ENCODE measurements around the gene MACF1.

The MACF1 gene

DNA sequence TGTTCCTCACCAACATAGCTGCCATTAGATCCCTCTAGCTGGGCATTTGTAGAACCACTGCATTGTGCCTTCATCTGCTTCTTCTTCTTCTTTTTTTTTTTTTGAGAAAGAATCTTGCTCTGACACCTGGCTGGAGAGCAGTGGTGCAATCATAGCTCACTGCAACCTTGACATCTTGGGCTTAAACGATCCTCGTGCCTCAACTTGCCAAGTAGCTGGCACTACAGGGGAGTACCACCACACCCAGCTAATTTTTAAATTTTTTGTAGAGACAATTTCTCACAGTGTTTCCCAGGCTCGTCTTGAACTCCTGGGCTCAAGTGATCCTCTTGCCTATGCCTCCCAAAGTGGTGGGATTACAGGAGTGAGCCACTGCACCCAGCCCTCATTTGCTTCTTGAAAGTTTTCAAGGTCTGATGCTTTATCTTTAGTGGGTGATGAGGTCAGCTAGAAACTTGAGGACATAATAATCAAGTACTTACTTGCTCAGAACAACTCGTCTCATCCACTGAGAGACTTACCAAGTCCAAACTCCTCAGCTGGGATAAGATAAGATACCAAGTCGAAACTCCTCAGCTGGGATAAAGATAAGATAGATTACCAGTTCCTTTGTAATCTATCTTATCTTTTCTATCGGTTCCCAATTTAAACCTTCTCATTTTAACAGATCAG, 71.5 kb downstream of the MACF1 start:
- no peaks in the 10 kb centered on the region for H3K27me3 Mint-ChIP-seq
- no peak overlapping the region for H3K27ac Mint-ChIP-seq
- no peak overlapping the region for H3K4me3 Mint-ChIP-seq
- no peaks in the 10 kb centered on the region for H3K9me3 Mint-ChIP-seq
- H3K4me1 Mint-ChIP-seq (ENCODE audit: low read depth): peaks cover 58% of the 10 kb centered on the region
- peaks cover 7% of the 10 kb centered on the region for H3K36me3 Mint-ChIP-seq (ENCODE audit: low read depth)

- Mint-ChIP-seq H3K36me3 (ENCODE audit: low read depth) (peaks cover 15% of the 10 kb centered on the region), H3K9me3 (no peaks in the 10 kb centered on the region), H3K4me3 (no peak overlapping the region), H3K27me3 (no peaks in the 10 kb centered on the region), H3K4me1 (ENCODE audit: low read depth) (peaks cover 39% of the 10 kb centered on the region), H3K27ac (peak overlapping the region; percentile 68)
Measured at GRCh38 chr1:39277879-39278278, 73.4 kb downstream of the MACF1 start.

- Mint-ChIP-seq H3K27me3 (no peaks in the 10 kb centered on the region), H3K36me3 (ENCODE audit: low read depth) (peaks cover 56% of the 10 kb centered on the region), H3K27ac (peak overlapping the region; percentile 2), H3K4me3 (no peak overlapping the region), H3K4me1 (ENCODE audit: low read depth) (peaks cover 19% of the 10 kb centered on the region), H3K9me3 (no peaks in the 10 kb centered on the region)
Measured at GRCh38 chr1:39282537-39283216, 78.2 kb downstream of the MACF1 start.

DNA sequence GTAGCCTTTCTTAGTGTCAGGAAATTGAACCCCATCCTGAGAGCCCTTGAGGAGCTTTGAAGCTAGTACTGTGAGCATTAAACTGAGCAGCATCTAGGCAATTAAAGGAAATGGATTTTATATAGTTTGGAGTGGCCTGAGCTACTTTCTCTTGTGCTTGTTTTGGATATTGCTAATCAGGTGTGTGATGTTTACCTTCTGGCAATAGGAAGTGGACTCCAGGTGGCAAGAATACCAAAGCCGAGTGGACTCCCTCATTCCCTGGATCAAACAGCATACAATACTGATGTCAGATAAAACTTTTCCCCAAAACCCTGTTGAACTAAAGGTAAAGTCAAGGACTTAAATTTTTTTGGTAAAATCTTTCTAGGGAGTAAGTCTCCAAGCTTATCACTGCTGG, 79.4 kb downstream of the MACF1 start:
- H3K4me1 Mint-ChIP-seq (ENCODE audit: low read depth): peaks cover 7% of the 10 kb centered on the region
- peaks cover 58% of the 10 kb centered on the region for H3K36me3 Mint-ChIP-seq (ENCODE audit: low read depth)
- H3K4me3 Mint-ChIP-seq: no peak overlapping the region
- peak overlapping the region; percentile 24 for H3K27ac Mint-ChIP-seq
- no peaks in the 10 kb centered on the region for H3K9me3 Mint-ChIP-seq
- no peaks in the 10 kb centered on the region for H3K27me3 Mint-ChIP-seq

DNA sequence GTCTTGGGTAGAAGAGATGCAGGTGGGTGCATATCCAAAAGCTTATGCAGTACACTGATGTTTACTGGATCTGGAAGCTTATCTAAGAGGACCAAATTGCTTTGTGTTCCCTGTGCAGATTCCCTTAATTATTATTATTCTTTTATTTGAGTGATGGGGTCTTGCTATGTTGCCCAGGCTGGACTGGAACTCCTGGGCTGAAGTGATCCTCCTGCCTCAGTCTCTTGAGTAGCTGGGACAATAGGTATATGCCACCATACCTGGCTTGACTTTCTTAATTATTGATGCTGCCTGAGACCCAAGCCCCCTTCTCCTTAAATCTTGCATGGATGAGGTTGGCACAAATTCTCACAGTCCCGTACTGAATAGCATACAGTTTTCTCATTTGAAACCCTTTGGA, 83.0 kb downstream of the MACF1 start:
- Mint-ChIP-seq H3K4me1 (ENCODE audit: low read depth) (no peaks in the 10 kb centered on the region), H3K27me3 (no peaks in the 10 kb centered on the region), H3K36me3 (ENCODE audit: low read depth) (peaks cover 76% of the 10 kb centered on the region), H3K4me3 (no peak overlapping the region), H3K27ac (no peak overlapping the region), H3K9me3 (no peaks in the 10 kb centered on the region)

- no peaks in the 10 kb centered on the region for H3K4me1 Mint-ChIP-seq (ENCODE audit: low read depth)
- H3K27me3 Mint-ChIP-seq: no peaks in the 10 kb centered on the region
- H3K36me3 Mint-ChIP-seq (ENCODE audit: low read depth): peaks cover 73% of the 10 kb centered on the region
- H3K9me3 Mint-ChIP-seq: no peaks in the 10 kb centered on the region
- no peak overlapping the region for H3K4me3 Mint-ChIP-seq
- no peak overlapping the region for H3K27ac Mint-ChIP-seq
Measured at GRCh38 chr1:39288735-39289465, 84.4 kb downstream of the MACF1 start.

GRCh38 chr1:39292401-39292800, 87.9 kb downstream of the MACF1 start:
- peaks cover 71% of the 10 kb centered on the region for H3K36me3 Mint-ChIP-seq (ENCODE audit: low read depth)
- H3K9me3 Mint-ChIP-seq: no peaks in the 10 kb centered on the region
- no peak overlapping the region for H3K27ac Mint-ChIP-seq
- H3K27me3 Mint-ChIP-seq: no peaks in the 10 kb centered on the region
- no peak overlapping the region for H3K4me3 Mint-ChIP-seq
- no peaks in the 10 kb centered on the region for H3K4me1 Mint-ChIP-seq (ENCODE audit: low read depth)

DNA sequence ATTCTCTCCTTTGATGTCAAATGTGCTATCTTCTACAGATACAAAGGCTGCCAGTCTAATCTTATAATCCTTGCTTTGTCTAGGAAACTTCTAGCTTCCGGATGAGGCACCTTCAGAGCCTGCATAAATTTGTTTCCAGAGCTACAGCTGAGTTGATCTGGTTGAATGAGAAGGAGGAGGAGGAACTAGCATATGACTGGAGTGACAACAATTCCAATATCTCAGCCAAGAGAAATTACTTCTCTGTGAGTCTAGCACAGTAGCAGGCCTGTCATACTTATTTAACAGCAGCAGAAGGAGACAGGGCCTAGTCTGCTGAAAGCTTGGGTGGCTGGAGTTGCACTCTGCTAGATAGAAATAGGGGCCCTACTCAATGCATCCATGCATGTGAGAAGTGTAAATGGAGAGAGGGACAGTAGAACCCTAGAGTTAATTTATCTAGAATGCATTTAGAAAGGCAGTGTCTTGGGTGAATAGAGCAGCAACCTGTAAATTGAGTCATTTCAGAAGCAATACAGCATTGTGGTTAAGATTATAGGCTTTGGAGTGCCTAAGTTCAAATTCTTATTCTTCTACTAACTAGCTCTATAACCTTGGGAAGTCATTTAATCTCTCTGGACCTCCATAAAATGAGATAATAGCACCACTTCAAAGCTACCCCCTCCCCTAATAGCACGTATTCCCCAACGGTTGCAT, 89.0 kb downstream of the MACF1 start:
- H3K27ac Mint-ChIP-seq: no peak overlapping the region
- H3K4me3 Mint-ChIP-seq: no peak overlapping the region
- peaks cover 74% of the 10 kb centered on the region for H3K36me3 Mint-ChIP-seq (ENCODE audit: low read depth)
- no peaks in the 10 kb centered on the region for H3K4me1 Mint-ChIP-seq (ENCODE audit: low read depth)
- no peaks in the 10 kb centered on the region for H3K9me3 Mint-ChIP-seq
- no peaks in the 10 kb centered on the region for H3K27me3 Mint-ChIP-seq

DNA sequence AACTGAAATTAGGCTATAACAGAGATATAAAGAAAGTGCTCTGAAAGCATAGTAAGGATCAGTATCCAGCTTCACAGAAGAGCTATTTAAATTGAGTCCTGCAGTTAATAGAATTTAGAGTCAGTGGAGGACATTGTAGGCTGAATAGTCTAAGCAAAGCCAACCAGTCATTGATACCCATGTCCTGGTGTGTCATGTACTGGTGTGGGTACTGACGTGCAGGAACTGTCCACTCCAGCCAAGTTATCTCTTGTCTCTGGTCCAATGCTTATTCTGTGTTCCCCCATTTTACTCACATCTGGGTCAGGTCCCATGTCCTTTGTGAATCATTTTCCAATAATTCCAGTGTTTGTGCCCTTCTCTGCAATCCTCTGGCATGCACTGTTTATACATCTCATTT, 90.0 kb downstream of the MACF1 start:
- Mint-ChIP-seq H3K27me3 (no peaks in the 10 kb centered on the region), H3K4me1 (ENCODE audit: low read depth) (no peaks in the 10 kb centered on the region), H3K27ac (no peak overlapping the region), H3K9me3 (no peaks in the 10 kb centered on the region), H3K36me3 (ENCODE audit: low read depth) (peaks cover 72% of the 10 kb centered on the region), H3K4me3 (no peak overlapping the region)

DNA sequence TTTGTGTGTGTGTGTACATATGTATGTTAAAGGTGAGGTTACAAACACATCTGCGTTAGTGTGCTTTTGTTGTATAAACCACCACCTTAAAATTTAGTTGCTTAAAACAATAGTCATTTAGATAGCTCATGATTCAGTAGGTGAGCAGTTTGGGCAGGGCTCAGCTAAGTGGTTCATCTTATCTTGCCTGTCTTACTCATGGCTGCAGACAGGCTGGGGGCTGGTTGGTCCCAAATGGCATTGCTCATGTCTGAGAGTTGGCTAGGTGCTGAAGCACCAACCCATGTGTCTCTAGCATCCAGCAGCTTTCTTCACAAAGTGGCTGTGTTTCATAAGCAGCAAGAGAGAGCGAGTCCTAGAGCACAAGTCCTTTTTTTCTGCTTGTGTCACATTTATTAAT, 91.4 kb downstream of the MACF1 start:
- H3K9me3 Mint-ChIP-seq: no peaks in the 10 kb centered on the region
- no peak overlapping the region for H3K27ac Mint-ChIP-seq
- peaks cover 76% of the 10 kb centered on the region for H3K36me3 Mint-ChIP-seq (ENCODE audit: low read depth)
- H3K4me3 Mint-ChIP-seq: no peak overlapping the region
- no peaks in the 10 kb centered on the region for H3K27me3 Mint-ChIP-seq
- H3K4me1 Mint-ChIP-seq (ENCODE audit: low read depth): no peaks in the 10 kb centered on the region

- H3K4me3 Mint-ChIP-seq: no peak overlapping the region
- no peaks in the 10 kb centered on the region for H3K4me1 Mint-ChIP-seq (ENCODE audit: low read depth)
- no peak overlapping the region for H3K27ac Mint-ChIP-seq
- peaks cover 77% of the 10 kb centered on the region for H3K36me3 Mint-ChIP-seq (ENCODE audit: low read depth)
- H3K27me3 Mint-ChIP-seq: no peaks in the 10 kb centered on the region
- no peaks in the 10 kb centered on the region for H3K9me3 Mint-ChIP-seq
Measured at GRCh38 chr1:39297551-39297950, 93.1 kb downstream of the MACF1 start.

- Mint-ChIP-seq H3K27me3 (no peaks in the 10 kb centered on the region), H3K4me3 (no peak overlapping the region), H3K4me1 (ENCODE audit: low read depth) (no peaks in the 10 kb centered on the region), H3K9me3 (no peaks in the 10 kb centered on the region), H3K36me3 (ENCODE audit: low read depth) (peaks cover 67% of the 10 kb centered on the region), H3K27ac (no peak overlapping the region)
Measured at GRCh38 chr1:39301606-39302005, 97.1 kb downstream of the MACF1 start.

DNA sequence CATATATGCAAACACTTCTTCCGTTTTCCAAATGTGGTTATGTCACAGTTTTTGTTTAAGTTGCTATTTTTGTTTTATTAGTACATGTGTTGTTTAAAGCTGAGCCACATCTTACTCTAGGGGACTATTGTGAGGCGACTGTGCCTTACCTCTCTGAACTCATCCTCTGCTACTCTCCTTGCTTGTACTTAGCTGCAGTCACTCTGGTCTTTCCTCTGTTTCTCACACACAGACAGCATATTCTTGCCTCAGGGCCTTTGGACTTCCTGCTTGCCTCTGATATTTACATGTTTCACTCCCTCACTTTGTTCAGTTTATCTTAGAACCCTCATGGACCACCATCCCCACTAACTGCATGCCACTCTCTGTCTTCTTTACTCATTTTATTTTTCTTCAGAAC, 101.1 kb downstream of the MACF1 start:
- Mint-ChIP-seq H3K27me3 (no peaks in the 10 kb centered on the region), H3K27ac (peak overlapping the region; percentile 4), H3K36me3 (ENCODE audit: low read depth) (peaks cover 55% of the 10 kb centered on the region), H3K4me3 (no peak overlapping the region), H3K9me3 (no peaks in the 10 kb centered on the region), H3K4me1 (ENCODE audit: low read depth) (no peaks in the 10 kb centered on the region)

GRCh38 chr1:39310015-39310414, 105.5 kb downstream of the MACF1 start:
- Mint-ChIP-seq H3K27me3 (no peaks in the 10 kb centered on the region), H3K27ac (no peak overlapping the region), H3K9me3 (no peaks in the 10 kb centered on the region), H3K4me3 (no peak overlapping the region), H3K36me3 (ENCODE audit: low read depth) (peaks cover 60% of the 10 kb centered on the region), H3K4me1 (ENCODE audit: low read depth) (no peaks in the 10 kb centered on the region)

DNA sequence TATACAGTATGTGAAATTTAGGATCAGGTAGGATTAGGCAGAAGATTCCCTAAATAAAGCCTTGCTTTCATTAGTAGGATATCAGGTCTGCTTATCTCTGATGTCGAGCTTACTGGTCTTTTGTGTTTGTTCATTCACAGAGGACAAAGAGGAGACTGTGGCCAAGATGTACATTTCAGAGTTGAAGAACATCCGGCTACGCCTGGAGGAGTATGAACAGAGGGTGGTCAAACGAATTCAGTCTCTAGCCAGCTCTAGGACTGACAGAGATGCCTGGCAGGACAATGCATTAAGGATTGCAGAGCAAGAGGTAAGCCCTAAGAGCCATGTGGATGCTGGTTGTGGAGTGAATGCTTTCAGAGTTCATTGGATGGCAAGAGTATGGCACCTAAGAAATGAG, 106.2 kb downstream of the MACF1 start:
- Mint-ChIP-seq H3K27me3 (no peaks in the 10 kb centered on the region), H3K27ac (no peak overlapping the region), H3K4me3 (no peak overlapping the region), H3K9me3 (no peaks in the 10 kb centered on the region), H3K36me3 (ENCODE audit: low read depth) (peaks cover 62% of the 10 kb centered on the region), H3K4me1 (ENCODE audit: low read depth) (no peaks in the 10 kb centered on the region)

Measured in stimulated activated naive CD8-positive, alpha-beta T cell treated with anti-CD3 and anti-CD28 coated beads, Interleukin-15, Interleukin-2, amounts not matched to agents 100 ng/mL and 50 ng/mL, for 24 hours (primary cell).